ENCODE measurements around the gene CHCHD10.

GRCh38 chr22:23790819-23791737 is 23.3 kb upstream of the CHCHD10 start:
- TF ChIP-seq CTCF (IDR thresholded peaks at IDR 0.05) = no peak
- no peak for TF ChIP-seq POLR2A (IDR thresholded peaks at IDR 0.05)
- peak in 1 of 3 donors; percentile 51 for TF ChIP-seq POLR2AphosphoS5 (IDR thresholded peaks at IDR 0.05)
- no peak for TF ChIP-seq EP300 (IDR thresholded peaks at IDR 0.05)
